Hematopoietic multipotent progenitor cell treated with erythropoietin and hydrocortisone succinate and interleukin-3 and kit ligand, for 17 days (in vitro differentiated cells): Measurements from ENCODE around the gene PTPRN2.
"Not testable (repeated sequence)": the region's sequence is repeated elsewhere in the genome, so short reads cannot be mapped to it uniquely, and the experiment has no call there.

Source experiments
- DNase-seq: peaks from one replicate; pipeline ENCODE4 v3.0.0-alpha.2; 2015; ENCODE audit warnings: low spot score

PTPRN2 gene

DNA sequence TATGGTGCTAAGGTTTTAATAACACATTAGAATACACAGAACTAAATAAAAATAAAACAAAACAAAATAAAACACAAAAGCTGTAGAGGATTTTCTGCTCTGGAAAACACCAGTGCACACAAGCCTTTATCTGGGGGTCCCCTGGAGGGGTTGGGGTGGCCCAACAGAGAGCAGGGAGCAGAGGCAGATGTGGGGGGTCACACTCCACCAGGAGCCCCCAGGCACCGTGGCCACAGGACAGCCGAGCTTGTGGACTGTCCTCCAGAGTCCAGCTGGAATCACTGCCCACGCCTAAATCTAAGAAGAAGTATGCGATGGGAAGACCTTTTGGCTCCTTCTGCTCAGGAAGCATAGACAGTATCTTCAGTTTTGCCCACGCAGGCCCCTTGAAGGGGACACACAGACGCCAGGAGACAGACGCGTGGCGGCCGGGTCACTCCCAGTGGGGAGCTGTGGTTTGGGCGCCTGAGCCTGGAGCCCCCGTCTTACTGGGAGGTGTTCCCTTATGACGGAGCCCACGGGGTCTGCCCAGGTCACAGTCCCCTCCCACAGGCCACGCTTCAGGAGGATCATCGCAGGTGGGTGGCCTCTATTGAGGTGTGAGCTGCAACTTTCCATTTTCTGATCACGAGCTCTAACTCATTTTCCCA is 595.0 kb downstream of the PTPRN2 start:
- DNase-seq, result no peak

DNA sequence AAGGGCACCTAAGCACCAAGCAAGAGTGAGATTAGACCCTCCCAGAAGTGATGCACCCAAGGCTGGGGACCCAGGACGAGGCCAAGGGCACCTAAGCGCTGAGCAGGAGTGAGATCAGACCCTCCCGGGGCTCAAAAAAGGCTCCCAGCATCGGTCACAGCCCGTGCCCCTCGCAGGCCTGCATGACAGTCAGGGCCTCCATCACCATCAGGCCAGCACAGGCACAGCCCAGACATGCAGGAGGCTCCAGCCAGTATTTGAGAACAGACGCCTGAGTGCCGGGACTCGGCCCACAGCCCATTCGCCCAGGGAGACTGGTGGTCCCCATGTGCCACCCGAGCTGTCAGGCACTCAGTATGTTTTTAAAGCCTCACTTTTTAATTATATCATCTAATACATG is 595.9 kb downstream of the PTPRN2 start:
- no peak for DNase-seq

DNA sequence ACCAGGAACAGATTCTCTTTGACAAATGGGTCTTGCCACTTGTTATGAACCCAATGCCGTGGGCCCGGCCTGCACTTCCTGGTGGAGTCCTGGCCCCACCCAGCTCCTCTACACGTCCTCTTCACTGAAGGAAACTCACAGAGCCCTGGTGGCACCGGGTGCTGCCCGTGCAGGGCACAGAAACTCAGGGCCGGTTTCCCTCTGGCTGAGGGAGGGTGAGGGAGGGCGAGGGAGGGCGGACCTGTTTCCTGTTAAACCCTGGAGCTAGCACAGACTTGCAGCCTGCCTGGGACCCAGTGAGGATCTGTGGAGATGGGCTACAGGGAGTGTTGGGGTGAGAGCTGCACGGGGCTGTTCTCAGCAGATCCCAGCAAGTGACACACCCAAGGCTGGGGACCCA is 596.3 kb downstream of the PTPRN2 start:
- no peak for DNase-seq

DNA sequence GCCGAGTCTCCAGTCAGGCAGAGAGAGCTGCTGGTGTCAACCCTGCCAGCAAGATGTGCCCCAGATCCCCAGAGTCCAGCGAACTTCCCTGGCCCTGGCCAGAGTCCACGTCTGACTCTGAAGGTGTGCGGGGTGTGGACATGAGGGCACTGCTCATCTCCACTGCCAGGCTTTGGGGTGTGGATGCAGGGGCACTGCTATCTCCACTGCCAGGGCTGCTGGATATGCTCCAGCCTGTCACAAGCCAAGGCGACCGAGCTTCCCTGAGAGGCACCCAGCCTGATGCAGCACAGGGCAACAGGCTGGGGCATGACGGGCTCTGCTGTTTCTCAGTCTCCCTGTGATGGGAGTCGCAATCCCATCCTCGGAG is 596.8 kb downstream of the PTPRN2 start:
- DNase-seq, result no peak

DNA sequence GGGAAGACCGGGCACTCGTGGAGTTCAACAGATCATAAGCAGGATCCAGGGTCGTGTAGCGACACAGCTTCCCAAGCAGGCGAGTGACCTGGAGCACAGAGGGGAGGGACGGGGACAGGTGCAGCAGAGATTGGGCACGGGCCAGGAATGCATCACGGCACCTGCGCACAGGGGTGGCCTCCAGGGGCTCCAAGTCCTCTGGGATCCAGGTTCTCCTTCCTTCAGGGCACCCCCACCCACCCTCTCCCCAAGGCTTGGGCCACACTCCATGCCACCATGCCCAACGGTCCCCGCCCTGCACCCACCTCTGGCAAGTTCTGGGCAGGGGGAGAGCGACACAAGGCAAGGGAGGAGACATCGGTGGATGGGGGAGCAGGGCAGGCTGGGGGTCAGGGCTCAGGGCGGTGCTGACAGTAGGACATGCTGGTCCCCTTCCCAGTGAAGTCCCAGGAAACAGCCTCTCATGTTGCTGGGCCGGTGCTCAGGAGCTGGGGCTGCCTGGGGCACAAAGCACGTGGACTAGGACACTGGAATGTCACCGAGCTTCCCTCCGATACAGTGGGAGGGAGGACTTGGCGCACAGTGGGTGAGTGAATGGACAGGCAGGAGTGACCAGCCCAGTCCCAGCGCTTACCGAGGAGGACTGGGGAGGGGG is 597.3 kb downstream of the PTPRN2 start:
- DNase-seq, result no peak

DNA sequence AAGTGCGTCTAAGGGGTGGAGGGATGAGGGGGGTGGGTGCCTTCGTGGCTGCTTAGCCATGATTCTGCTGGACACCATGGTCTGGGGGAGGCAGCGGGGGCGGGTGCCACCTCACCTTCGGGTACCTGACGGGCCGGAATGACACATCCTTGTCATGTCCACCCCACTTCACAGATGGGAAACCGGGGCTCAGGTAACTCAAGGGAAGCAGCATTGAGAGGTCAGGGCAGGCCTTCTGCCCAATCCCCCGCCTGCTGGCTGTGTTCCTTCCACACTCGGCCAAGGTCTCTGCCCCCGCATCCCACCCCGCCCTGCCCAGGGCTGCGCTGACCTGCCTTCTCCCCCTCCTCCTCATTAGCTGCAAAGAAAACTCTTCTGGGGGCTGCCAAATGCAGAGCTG is 598.0 kb downstream of the PTPRN2 start:
- DNase-seq, result no peak

DNA sequence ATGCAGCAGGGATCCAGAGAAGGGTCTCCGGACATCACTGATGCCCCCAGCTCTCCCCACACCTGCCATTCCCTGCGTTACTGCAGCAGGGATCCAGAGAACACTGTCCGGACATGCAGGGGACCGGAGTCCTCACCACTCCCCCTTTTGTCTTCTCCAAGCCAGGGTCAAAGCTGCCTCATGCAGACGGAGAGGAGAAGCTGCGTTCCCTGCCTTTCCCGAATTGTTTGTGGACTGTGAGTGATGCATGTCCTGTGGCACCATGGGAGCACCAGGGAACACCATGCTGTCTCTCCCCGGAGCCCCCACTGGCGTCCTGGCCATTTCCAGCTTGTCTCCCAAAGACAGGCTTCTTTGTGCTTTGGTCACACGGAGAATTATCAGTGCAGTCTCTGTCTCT is 599.7 kb downstream of the PTPRN2 start:
- DNase-seq, result no peak

DNA sequence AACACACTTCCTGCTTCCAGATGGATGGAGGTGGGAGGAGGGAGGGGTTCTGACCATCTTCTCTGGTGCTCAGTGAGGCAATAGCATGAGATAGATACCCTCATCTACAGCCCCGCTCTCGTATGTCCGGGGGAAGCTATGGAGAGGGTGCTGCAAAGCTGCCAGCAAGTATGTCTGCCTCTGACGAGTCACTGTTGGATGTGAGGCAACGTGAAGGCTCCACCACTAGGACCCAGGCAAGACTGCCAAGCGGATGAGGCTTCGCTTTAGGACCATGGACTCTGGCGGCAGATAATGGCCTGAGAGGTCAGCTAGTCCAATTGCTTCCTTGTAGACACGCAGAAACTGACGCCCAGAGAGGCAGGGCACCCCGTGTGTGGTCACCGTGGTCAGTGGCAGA is 601.6 kb downstream of the PTPRN2 start:
- no peak for DNase-seq

DNA sequence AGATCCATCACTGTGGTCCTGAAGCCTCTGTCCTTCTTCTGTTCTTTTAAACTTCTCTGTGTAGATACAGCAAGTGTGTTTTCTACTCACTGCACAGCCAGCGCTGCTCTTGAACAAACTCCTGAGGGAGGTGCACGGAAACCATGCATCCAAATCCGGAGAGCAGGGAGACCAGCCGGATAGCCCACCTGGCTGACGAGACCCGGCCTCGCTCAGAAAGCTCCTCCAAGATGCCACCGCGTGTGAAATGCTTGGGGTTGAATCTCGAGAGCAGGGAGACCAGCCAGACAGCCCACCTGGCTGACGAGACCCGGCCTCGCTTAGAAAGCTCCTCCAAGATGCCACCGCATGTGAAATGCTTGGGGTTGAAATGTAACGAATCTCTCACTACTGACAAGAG is 602.0 kb downstream of the PTPRN2 start:
- DNase-seq, result no peak

DNA sequence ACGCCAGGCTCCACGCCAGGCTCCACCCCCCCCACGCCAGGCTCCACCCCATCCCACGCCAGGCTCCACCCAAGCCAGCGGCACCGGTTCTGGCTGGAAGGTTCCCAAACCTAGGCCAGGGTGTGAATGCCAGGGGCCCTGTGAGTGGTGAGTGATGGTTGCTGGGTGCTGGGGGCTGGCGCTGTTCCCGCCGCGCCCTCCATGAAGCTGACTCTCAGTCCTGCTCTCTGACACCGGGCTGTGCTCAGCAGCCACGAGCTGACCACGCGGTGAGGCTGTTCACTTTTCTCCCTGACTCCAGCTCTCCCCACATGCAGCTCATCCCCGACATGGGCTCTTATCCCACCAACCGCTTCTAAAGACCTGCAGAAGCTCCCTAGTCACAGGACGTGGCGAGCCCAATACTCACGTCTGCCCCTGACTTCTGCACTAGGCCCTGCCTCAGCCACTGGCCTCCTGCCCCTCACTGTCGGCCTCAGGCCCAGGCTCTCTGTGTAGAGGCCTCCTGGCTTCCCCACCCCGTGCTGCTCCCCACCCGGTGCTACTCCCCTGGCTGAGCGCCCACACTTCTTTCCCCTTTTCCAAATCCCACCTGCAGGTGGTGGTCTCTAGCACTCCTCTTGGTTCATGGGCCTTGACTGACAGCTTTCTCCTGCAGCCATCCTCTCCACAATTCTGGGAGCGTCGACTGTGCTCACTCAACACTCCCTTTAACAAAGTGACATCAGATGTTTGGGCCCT is 603.0 kb downstream of the PTPRN2 start:
- DNase-seq, result no peak

DNA sequence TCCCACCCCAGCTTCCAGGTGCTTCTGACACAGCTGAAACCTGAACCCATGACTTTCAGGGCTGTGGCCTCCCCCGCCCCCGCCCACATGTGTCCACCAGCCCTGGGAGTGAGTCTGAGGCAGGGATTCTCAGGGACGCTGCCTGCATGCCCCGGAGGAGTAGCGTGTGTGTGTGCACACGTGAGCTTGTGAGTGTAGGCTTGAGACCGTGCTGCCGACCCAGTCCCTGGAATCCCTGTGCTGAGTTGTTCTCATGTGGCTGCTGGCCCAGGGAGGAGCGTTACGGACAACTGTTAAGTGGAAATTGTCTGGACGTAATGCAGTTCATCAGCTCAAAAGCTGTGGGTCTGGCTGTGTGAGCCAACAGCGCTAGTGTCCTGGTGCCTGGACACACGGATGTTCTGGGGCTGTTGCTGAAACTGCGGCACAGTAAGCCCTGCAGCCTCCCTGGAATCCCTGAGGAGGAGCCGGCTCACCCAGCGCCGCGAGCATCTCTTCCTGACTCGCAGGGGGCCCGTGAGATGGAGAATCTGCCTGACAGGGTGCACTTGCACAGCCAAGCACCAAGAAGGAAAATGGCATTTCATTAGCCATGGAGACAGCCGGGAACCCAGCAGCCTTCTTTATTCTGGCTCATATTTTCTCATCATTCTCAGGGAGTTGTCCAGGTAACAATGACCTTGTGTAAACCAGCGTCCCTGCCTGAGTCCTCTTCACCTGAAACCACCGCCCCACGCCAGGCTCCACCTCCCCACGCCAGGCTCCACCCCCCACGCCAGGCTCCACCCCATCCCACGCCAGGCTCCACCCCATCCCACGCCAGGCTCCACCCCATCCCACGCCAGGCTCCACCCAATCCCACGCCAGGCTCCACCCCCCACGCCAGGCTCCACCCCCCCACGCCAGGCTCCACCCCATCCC is 603.9 kb downstream of the PTPRN2 start:
- DNase-seq, result no peak

DNA sequence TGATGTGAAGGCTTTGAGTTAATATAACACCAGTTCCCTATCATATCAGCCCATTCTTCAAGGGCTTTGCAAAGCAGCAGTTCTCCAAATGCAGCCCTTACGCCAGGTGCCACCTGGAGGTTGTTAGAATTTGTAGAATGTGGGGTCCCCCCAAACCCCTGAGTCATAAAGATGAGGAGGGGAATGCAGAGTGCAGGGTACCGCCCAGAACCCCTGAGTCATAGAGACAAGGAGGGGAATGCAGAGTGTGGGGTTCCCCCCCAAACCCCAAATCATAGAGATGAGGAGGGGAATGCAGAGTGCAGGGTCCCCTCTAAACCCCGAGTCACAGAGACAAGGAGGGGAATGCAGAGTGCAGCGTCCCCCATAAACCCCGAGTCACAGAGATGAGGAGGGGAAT is 605.8 kb downstream of the PTPRN2 start:
- no peak for DNase-seq

DNA sequence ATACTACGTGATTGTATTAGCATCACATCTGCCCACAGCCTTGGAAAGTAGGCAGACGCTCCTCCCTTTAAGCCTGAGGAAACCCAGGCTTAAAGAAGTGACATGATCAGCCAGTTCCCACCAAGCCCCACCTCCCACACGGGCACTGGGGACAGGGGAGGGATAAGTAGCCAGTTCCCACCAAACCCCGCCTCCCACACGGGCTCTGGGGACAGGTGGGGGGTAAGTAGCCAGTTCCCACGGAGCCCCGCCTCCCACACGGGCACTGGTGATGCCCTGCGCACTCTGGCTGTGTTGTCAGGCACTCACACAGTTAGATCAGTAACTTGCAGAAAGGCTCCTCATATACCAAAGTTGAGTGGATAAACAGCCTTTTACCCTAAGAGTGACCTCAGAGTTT is 606.8 kb downstream of the PTPRN2 start:
- DNase-seq, result no peak

DNA sequence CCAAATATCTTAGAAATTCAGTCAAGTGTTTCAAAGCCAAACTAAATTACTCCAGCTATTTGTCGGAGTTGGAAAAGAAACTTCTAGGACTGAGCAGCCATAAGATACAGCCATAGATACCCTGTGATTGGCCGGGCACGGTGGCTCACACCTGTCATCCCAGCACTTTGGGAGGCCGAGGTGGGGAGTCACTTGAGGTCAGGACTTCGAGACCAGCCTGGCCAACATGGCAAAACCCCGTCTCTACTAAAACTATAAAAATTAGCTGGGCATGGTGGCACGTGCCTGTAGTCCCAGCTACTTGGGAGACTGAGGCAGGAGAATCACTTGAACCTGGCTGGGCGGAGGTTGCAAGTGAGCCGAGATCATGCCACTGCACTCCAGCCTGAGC is 607.3 kb downstream of the PTPRN2 start:
- not testable (repeated sequence) for DNase-seq

DNA sequence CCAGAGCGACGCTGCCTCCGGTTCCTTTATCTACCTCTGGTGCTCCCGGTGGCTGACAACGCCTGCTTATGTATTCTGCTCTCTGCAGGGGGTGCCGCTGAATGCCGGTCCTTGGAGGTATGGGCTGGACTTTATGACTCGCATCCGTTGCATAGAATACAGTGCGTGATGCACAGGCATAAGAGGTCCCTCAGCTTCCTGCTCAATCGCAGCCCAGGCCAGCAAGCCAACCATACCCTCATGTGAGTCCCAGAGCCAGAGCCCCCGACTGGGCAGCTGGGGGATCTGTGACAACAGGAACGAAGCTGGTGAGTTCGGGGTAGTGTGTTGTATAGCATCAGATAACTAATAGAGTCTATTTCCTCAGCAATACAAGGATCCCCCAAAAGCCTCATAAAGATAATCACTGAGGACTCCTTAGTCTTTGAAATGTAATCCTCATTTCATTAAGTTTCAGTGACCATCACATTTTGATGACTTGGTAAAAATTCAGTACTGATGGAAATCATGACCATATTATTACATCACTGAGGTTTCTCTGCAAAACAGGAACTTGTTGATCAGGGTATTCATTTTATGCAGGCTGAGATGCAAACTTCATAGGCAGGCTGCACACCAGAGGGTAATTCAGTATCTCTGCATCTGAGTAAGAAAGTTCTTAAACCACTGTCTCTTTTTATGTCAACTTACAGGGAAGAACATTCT is 607.8 kb downstream of the PTPRN2 start:
- no peak for DNase-seq

DNA sequence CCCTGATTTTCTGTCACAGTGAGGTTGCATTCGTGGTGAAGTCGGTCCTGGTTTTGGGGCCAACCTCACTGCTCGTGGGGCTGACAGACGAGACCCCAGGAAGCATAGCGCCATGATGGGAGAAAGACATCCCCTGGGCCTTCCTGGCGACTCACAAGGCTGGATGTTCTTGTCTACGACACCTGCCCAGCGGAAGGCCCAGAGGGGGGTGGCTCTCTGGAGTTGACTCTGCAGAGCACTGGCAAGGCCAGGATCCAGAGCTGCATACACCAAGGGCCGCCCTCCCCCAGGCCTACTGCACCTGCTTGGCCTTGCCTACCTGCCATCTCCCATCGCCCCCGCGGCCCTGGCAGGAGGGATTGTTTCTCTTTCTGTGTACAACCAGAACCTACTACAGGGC is 608.9 kb downstream of the PTPRN2 start:
- no peak for DNase-seq

DNA sequence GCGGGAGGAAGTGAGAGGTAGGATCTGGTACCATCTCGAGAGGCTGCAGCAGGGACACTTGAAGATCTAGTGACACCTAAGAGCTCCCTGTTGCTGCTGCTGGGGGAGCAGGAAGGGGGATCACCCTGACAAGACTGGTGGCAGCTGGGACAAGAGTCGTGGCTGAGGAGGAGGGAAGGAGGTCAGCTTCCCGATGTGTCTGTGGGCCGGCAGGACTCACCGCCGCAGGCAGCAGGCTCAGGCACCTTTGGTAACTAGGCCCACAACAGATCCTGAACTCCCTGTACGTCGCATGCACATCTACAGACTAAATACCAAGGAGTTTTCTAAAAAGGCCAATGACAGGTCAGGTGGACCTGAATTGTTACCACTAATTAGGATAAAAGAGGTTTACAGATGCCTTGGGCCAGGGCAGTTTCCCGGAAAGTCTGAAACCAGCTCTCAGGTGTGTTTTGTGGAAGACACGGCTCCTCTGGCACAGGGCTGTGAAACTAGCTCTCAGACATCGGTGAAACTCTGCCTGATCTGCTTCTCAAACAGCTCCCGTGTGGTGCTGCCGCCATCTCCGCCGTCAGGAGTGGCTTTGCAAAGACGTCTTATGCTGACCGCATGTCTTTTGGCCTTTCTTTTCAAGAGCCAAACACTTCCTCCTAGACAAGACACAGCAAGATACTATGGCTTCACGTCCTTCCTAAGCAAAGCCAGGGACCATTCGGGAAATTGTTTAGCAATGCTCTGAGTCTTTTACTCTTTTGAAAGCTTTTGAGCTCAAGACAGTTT is 609.7 kb downstream of the PTPRN2 start:
- no peak for DNase-seq

DNA sequence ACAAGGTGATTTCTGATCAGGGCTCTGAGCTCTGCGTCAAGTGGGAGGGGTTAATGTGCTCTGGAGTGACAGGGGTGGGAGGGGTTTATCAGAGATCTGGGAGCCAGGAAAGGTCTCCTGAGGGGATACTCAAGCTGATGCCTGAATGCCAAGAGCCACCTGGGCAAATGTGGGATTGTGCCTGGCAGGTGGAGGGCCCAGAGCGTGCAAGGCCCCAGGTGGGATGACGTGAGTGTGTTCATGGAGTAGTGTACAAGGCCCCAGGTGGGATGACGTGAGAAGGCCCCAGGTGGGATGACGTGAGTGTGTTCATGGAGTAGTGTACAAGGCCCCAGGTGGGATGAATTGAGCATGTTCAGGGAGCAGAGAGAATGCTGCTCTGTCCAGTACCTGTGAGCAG is 610.3 kb downstream of the PTPRN2 start:
- no peak for DNase-seq

DNA sequence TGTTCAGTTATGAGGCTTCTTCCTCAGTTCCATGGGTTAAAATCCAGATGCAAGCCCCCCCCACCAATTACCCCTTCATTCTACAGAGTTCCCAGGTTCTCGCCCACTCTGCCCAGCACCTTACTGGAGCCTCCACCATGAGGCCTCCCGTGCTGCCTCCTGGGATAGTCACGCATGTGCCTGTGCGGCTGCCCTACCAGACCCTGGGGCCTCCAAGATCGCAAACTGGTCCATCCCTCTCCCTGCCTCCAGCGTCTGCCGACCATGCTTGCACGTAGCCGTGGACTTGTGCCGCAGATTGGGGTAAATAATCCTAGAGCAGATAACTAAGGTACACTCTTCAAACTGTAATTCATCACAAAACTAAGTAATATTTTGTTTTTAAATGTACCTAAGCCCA is 611.2 kb downstream of the PTPRN2 start:
- DNase-seq, result no peak

DNA sequence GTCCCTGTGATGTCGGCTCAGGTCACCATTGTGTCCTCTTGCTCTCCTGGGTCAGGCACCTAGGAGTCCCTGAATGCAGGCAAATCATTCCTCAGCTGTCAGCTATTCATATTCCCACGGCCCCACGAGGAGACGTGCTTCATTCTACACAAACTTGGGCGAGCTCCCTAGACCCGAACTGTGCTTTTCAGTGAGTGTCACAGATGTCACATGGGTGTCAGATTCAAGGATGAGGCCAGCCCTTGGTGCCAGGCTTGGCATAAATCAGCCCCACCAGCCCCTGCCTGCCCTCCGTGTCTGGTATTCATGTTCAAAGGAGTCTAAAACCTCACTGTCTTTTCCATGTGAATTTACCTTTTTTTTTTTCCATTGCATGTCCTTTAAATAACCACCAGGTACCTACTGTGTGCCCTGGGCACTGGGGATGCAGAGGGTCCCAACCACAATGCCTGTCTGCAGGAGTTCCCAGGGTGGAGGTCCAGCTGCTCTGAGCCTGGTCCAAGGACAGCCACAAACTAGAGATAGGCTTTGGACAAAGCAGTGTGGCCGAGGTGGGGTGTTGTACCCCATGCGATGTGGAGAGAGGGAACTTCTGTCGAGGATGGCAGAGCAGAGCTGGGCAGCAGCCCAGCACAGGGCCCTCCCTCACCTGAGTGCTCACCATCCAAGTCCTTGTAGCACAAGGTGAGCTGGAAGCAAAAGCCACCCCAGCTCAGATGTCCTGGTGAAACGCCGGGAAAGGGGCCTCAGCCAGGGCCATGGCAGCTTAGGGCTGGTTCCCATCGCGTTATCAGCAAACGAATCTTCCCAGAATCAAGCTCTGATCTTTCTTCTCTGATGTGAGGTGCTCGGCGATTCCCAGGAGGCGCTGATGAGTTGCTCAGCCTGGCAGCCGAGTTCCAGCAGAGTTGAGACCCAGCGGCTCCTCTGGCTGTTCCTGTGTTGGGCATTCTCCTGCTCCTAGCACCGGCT is 611.9 kb downstream of the PTPRN2 start:
- DNase-seq, result no peak
